ENCODE data around the gene ACD.

GRCh38 chr16:67663151-67663876, 3.3 kb upstream of the ACD start:
- TF ChIP-seq CTCF (IDR thresholded peaks at IDR 0.05 in 4 of 5, conservative IDR thresholded peaks at IDR 0.05 in 1 of 5) (no peak), POLR2A (IDR thresholded peaks at IDR 0.05) (no peak)

Measured in gastrocnemius medialis (tissue), 4 donors.